Loucy (cell line): ENCODE measurements around the gene ATP10A.

Source experiments
- H2AFZ ChIP-seq: fragments of 200-600 bp; sonication (generic); 2 replicates; pipeline ENCODE4 v1.6.0; 2016; ENCODE audit warnings: antibody characterized with exemption, mild to moderate bottlenecking, low read length, moderate library complexity
- H3F3A ChIP-seq: fragments of 200-600 bp; 2 replicates; pipeline ENCODE4 v1.6.0; 2016; ENCODE audit warnings: antibody characterized with exemption, low read depth, mild to moderate bottlenecking
- H3K27me3 ChIP-seq: fragments of 200-600 bp; sonication (generic); 2 replicates; pipeline ENCODE4 v1.6.1; 2014; ENCODE audit warnings: low read length, mild to moderate bottlenecking; ENCODE audit not compliant: insufficient read depth, poor library complexity, severe bottlenecking
- H3K36me3 ChIP-seq: fragments of 200-600 bp; sonication (generic); 2 replicates; pipeline ENCODE4 v1.6.1; 2016; ENCODE audit warnings: low read length; ENCODE audit not compliant: insufficient read depth
- H3K4me1 ChIP-seq: fragments of 200-600 bp; sonication (generic); 2 replicates; pipeline ENCODE4 v1.5.1; 2014; ENCODE audit warnings: low read length, mild to moderate bottlenecking; ENCODE audit not compliant: insufficient read depth, poor library complexity, severe bottlenecking
- H3K4me2 ChIP-seq: fragments of 200-600 bp; sonication (generic); 2 replicates; pipeline ENCODE4 v1.6.0; 2014; ENCODE audit warnings: antibody characterized with exemption, low read length, low read depth, mild to moderate bottlenecking; ENCODE audit not compliant: poor library complexity, severe bottlenecking
- H3K4me3 ChIP-seq: fragments of 200-600 bp; sonication (generic); 2 replicates; pipeline ENCODE4 v1.5.1; 2014; ENCODE audit warnings: low read length, mild to moderate bottlenecking, mixed read lengths; ENCODE audit not compliant: poor library complexity, severe bottlenecking
- H3K79me2 ChIP-seq: fragments of 200-600 bp; sonication (generic); 2 replicates; pipeline ENCODE4 v1.6.1; 2014; ENCODE audit warnings: low read length; ENCODE audit not compliant: insufficient read depth
- H3K9ac ChIP-seq: fragments of 200-600 bp; sonication (generic); 2 replicates; pipeline ENCODE4 v1.6.0; 2014; ENCODE audit warnings: mild to moderate bottlenecking, low read depth, low read length, moderate library complexity; ENCODE audit not compliant: poor library complexity, severe bottlenecking
- H3K9me2 ChIP-seq: fragments of 200-600 bp; sonication (generic); replicated peaks from 2 replicates; pipeline ENCODE4 v1.6.1; 2016; ENCODE audit warnings: low read depth, low read length, mixed read lengths
- H3K9me3 ChIP-seq: fragments of 200-600 bp; sonication (generic); 2 replicates; pipeline ENCODE4 v1.6.1; 2014; ENCODE audit warnings: mild to moderate bottlenecking, antibody characterized with exemption, low read length, low read depth; ENCODE audit not compliant: insufficient read depth
- H4K20me1 ChIP-seq: fragments of 200-600 bp; sonication (generic); 2 replicates; pipeline ENCODE4 v1.6.0; 2014; ENCODE audit warnings: antibody characterized with exemption, low read length, mild to moderate bottlenecking; ENCODE audit not compliant: insufficient read depth, poor library complexity, severe bottlenecking
- EZH2phosphoT487 ChIP-seq: fragments of 200-600 bp; IDR thresholded peaks from 2 replicates; pipeline ENCODE4 v1.6.1; 2018; ENCODE audit warnings: antibody characterized with exemption, mild to moderate bottlenecking, moderate library complexity, borderline replicate concordance
- TF ChIP-seq, protein P1 (sequence below): fragments of 200-600 bp; sonication (generic); conservative IDR thresholded peaks from 2 replicates; pipeline ENCODE4 v1.5.1; 2014; ENCODE audit warnings: mild to moderate bottlenecking, antibody characterized with exemption, low read length

The ATP10A gene

DNA sequence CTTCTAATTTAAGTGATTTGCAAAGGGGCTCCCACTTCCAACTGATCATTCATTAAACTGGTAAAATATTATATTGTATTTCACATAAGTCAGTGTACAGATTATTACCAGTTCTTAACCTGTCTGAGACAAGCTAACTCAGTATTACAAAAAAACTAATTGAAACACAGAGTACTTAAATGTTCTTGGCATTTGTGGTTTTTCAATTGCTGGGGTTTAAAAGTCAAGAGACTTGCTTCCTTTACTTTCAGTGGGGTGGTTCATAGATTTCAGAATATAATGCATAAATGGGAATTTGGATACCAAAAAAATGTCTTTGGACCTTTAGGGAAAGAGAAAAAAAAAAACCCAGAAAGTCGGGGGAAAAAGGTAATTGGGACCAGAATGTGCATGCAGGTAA lies 85.0 kb downstream of the ATP10A start:
- no peaks in the 10 kb centered on the region for H3K9me2 ChIP-seq
- H3K4me2 ChIP-seq = no peak overlapping the region
- no peak overlapping the region for H3K4me3 ChIP-seq

DNA sequence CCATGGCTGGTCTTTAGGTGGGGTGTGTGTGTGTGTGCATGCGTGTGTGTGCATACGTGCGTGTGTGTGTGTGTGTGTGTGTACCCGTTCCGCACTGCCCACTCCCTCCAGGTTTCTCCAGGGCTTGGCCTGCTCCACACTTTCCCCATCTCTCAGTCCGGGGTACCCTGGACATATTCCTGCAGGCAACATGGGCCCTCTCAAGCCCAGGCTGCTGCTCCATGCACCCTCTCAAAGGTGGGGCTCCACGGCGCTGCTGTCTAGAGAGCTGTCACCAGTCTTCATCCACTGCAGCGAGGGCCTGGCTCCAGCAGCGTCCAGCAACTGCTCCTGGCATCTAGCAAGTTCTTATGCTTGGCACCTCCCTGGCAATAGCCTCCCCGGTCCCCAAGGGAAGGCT lies 86.1 kb downstream of the ATP10A start:
- no peak overlapping the region for H3K4me3 ChIP-seq
- no peaks in the 10 kb centered on the region for H3K4me1 ChIP-seq
- TF ChIP-seq EZH2phosphoT487 = no peak

More for the DNA sequence above, 85.0 kb downstream of the ATP10A start:
- no peaks in the 10 kb centered on the region for H3K36me3 ChIP-seq
- TF ChIP-seq, protein P1, sequence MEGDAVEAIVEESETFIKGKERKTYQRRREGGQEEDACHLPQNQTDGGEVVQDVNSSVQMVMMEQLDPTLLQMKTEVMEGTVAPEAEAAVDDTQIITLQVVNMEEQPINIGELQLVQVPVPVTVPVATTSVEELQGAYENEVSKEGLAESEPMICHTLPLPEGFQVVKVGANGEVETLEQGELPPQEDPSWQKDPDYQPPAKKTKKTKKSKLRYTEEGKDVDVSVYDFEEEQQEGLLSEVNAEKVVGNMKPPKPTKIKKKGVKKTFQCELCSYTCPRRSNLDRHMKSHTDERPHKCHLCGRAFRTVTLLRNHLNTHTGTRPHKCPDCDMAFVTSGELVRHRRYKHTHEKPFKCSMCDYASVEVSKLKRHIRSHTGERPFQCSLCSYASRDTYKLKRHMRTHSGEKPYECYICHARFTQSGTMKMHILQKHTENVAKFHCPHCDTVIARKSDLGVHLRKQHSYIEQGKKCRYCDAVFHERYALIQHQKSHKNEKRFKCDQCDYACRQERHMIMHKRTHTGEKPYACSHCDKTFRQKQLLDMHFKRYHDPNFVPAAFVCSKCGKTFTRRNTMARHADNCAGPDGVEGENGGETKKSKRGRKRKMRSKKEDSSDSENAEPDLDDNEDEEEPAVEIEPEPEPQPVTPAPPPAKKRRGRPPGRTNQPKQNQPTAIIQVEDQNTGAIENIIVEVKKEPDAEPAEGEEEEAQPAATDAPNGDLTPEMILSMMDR = no peak
- TF ChIP-seq EZH2phosphoT487 = no peak
- H3K4me1 ChIP-seq = no peaks in the 10 kb centered on the region
- no peaks in the 10 kb centered on the region for H3F3A ChIP-seq
- H3K9me3 ChIP-seq = peaks cover 5% of the 10 kb centered on the region; the same call in 1 of the 2 replicates
- no peak overlapping the region for H3K9ac ChIP-seq
- no peaks in the 10 kb centered on the region for H3K27me3 ChIP-seq
- H4K20me1 ChIP-seq = no peaks in the 10 kb centered on the region
- H3K79me2 ChIP-seq = no peaks in the 10 kb centered on the region
- no peak overlapping the region for H2AFZ ChIP-seq

DNA sequence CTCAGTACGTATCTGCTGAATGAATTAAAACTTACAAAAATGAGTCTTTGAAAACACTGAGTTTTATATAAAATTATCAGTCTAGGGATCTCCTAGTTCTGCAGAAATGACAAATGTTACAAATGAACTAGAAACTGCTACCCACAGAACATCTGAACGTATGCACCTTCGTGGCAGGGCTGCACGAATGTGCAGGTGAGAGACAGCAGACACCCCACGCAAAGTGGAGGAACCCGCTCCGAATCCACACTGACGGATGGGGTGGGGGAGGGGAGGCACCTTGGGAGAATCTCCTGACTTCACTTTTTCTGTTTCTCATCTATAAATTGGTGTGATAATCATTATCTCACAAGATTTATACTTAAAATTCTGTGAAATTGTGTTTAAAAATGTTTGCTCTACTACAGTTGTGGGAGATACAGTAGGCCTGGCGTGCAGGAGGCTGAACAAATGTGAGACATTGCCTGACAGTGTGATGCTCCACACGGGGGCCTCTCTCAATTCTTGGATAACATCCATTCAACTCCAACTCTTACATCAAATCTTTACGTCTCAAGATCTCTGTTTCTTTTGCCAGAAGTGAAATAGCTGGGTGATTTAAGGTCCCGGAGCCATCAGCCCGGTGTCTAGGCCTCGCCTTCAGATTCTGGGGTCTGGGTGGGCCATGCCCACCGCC lies 86.9 kb downstream of the ATP10A start:
- Histone ChIP-seq H3K79me2 (no peaks in the 10 kb centered on the region), H3K4me2 (no peak overlapping the region), H4K20me1 (no peaks in the 10 kb centered on the region), H3F3A (no peaks in the 10 kb centered on the region), H3K4me3 (no peak overlapping the region), H2AFZ (no peak overlapping the region), H3K27me3 (no peaks in the 10 kb centered on the region), H3K9me2 (no peaks in the 10 kb centered on the region), H3K36me3 (no peaks in the 10 kb centered on the region), H3K4me1 (no peaks in the 10 kb centered on the region), H3K9ac (no peak overlapping the region), H3K9me3 (peaks cover 5% of the 10 kb centered on the region; the same call in 1 of the 2 replicates)
- TF ChIP-seq, protein P1 = no peak
- TF ChIP-seq EZH2phosphoT487 = no peak

More for the DNA sequence above, 86.1 kb downstream of the ATP10A start:
- no peaks in the 10 kb centered on the region for H3K36me3 ChIP-seq
- H3K9me3 ChIP-seq = peaks cover 5% of the 10 kb centered on the region; the same call in 1 of the 2 replicates
- no peaks in the 10 kb centered on the region for H3F3A ChIP-seq
- no peaks in the 10 kb centered on the region for H3K79me2 ChIP-seq
- H3K9ac ChIP-seq = no peak overlapping the region
- no peak overlapping the region for H2AFZ ChIP-seq
- H3K9me2 ChIP-seq = no peaks in the 10 kb centered on the region
- no peak overlapping the region for H3K4me2 ChIP-seq
- no peaks in the 10 kb centered on the region for H4K20me1 ChIP-seq
- H3K27me3 ChIP-seq = no peaks in the 10 kb centered on the region
